DLD1 (cell line): Measurements from ENCODE around the gene GABPB1.

Source experiments
- in situ Hi-C: cut with HindIII; loops from 2 replicates; pipeline ENCODE4 v1.10.0; 2017; ENCODE audit warnings: low sequenced_read_pairs

GABPB1 gene

GRCh38 chr15:50280271-50280670, 74.7 kb downstream of the GABPB1 start:
- in situ Hi-C loops = no loop called here

GRCh38 chr15:50278496-50278895, 76.5 kb downstream of the GABPB1 start:
- in situ Hi-C loops = no loop called here

GRCh38 chr15:50277370-50277769, 77.6 kb downstream of the GABPB1 start:
- in situ Hi-C loops = no loop called here

GRCh38 chr15:50275908-50276307, 79.1 kb downstream of the GABPB1 start:
- in situ Hi-C loops = no loop called here

GRCh38 chr15:50275091-50275490, 79.9 kb downstream of the GABPB1 start:
- in situ Hi-C loops = no loop called here

GRCh38 chr15:50267577-50267976, 87.4 kb downstream of the GABPB1 start:
- in situ Hi-C loops = no loop called here

GRCh38 chr15:50265620-50266019, 89.4 kb downstream of the GABPB1 start, which contains the start of gene HDC:
Gene HDC, minus strand, starts transcription at chr15:50265726. Its CDS starts 103 bp downstream, at chr15:50265623.
- in situ Hi-C loops = no loop called here

- in situ Hi-C loops = no loop called here
These were observed 92.5 kb downstream of the GABPB1 start for GRCh38 chr15:50262533-50262932.

- in situ Hi-C loops = no loop called here
These were observed 93.0 kb downstream of the GABPB1 start for GRCh38 chr15:50261981-50262380.

GRCh38 chr15:50260969-50261496, 94.0 kb downstream of the GABPB1 start:
- in situ Hi-C loops = no loop called here

- in situ Hi-C loops = no loop called here
These were observed 95.7 kb downstream of the GABPB1 start for GRCh38 chr15:50259276-50259675.

GRCh38 chr15:50257924-50258323, 97.1 kb downstream of the GABPB1 start:
- in situ Hi-C loops = no loop called here

- in situ Hi-C loops = no loop called here
These were observed 97.7 kb downstream of the GABPB1 start for GRCh38 chr15:50257332-50257731.

GRCh38 chr15:50256188-50257041, 98.6 kb downstream of the GABPB1 start:
- in situ Hi-C loops = no loop called here

GRCh38 chr15:50252556-50252955, 102.4 kb downstream of the GABPB1 start:
- in situ Hi-C loops = no loop called here

- in situ Hi-C loops = no loop called here
These were observed 103.3 kb downstream of the GABPB1 start for GRCh38 chr15:50251638-50252182.

- in situ Hi-C loops = no loop called here
These were observed 104.1 kb downstream of the GABPB1 start for GRCh38 chr15:50250760-50251394.

GRCh38 chr15:50249704-50250103, 105.3 kb downstream of the GABPB1 start:
- in situ Hi-C loops = no loop called here

- in situ Hi-C loops = no loop called here
These were observed 105.9 kb downstream of the GABPB1 start for GRCh38 chr15:50248994-50249582.

- in situ Hi-C loops = no loop called here
These were observed 107.0 kb downstream of the GABPB1 start for GRCh38 chr15:50247819-50248655.
